CD14-positive monocyte (primary cell): ENCODE results near the gene R3HDM4. TPM values are rescaled to one million over a fixed set of nuclear protein-coding genes. Genes with fewer than 3 reads are reported as not detected.
A peak's percentile ranks its signal among the peaks of the same experiment; 100 is the strongest.

Source experiments
- DNase-seq, 3 donors: peaks; one replicate each; pipeline ENCODE4 v3.0.0-alpha.2; 2011 to 2022
- H2AFZ ChIP-seq: 2 replicates; pipeline ENCODE4 v1.6.0; 2012; ENCODE audit warnings: mild to moderate bottlenecking, low read depth, low read length, inconsistent platforms; ENCODE audit not compliant: insufficient read depth, poor library complexity, severe bottlenecking
- H3K27ac ChIP-seq, 2 donors: 1 replicate in 1 of 2; 2 replicates in 1 of 2; pipeline ENCODE4 v1.5.1; 2012 to 2013; ENCODE audit warnings: low read length in 2 of 2, control low read depth in 1 of 2, inconsistent platforms in 1 of 2, low read depth in 1 of 2, mild to moderate bottlenecking in 1 of 2
- H3K27me3 ChIP-seq, 2 donors: one replicate each; pipeline versions ENCODE4 v1.6.0 to v1.6.1; 2011 to 2013; ENCODE audit warnings: low read length in 2 of 2; ENCODE audit not compliant: control insufficient read depth in 2 of 2, insufficient read depth in 2 of 2
- H3K36me3 ChIP-seq, 2 donors: replicated peaks in 1 of 2; 1 replicate in 1 of 2; 2 replicates in 1 of 2; pipeline versions ENCODE4 v1.5.1 to v1.6.1; 2012 to 2013; ENCODE audit warnings: low read length in 2 of 2, control low read depth in 1 of 2, inconsistent platforms in 1 of 2, mild to moderate bottlenecking in 1 of 2; ENCODE audit not compliant: insufficient read depth in 2 of 2, control insufficient read depth in 1 of 2
- H3K4me1 ChIP-seq, 2 donors: 1 replicate in 1 of 2; 2 replicates in 1 of 2; pipeline versions ENCODE4 v1.5.1 to v1.6.1; 2012 to 2013; ENCODE audit warnings: low read length in 2 of 2, control low read depth in 1 of 2, inconsistent platforms in 1 of 2, mild to moderate bottlenecking in 1 of 2, moderate library complexity in 1 of 2; ENCODE audit not compliant: insufficient read depth in 2 of 2, control insufficient read depth in 1 of 2
- H3K4me2 ChIP-seq: replicated peaks from 2 replicates; pipeline ENCODE3; 2012; ENCODE audit warnings: low read length, moderate library complexity, mild to moderate bottlenecking; ENCODE audit not compliant: poor library complexity, severe bottlenecking; ENCODE audit errors: extremely low read depth
- H3K4me3 ChIP-seq, 3 experiments: fragments of 200-600 bp in 1 of 3; sonication (generic) in 1 of 3; replicated peaks in 1 of 3; 1 replicate in 2 of 3; 2 replicates in 1 of 3; pipeline ENCODE4 v1.5.1; 2011 to 2013; ENCODE audit warnings: low read length in 3 of 3, mild to moderate bottlenecking in 3 of 3, control low read depth in 2 of 3, low read depth in 2 of 3, inconsistent platforms in 1 of 3, moderate library complexity in 1 of 3
- H3K79me2 ChIP-seq: 2 replicates; pipeline ENCODE4 v1.6.0; 2012; ENCODE audit warnings: mild to moderate bottlenecking, control low read depth, inconsistent platforms, low read length, moderate library complexity; ENCODE audit not compliant: insufficient read depth
- H3K9ac ChIP-seq: 2 replicates; pipeline ENCODE4 v1.6.0; 2017; ENCODE audit warnings: low read length, mild to moderate bottlenecking; ENCODE audit not compliant: insufficient read depth, poor library complexity, severe bottlenecking
- H3K9me3 ChIP-seq, 2 donors: replicated peaks in 1 of 2; 1 replicate in 1 of 2; 2 replicates in 1 of 2; pipeline versions ENCODE4 v1.5.1 to v1.6.1; 2012 to 2013; ENCODE audit warnings: low read length in 2 of 2, control low read depth in 1 of 2; ENCODE audit not compliant: control insufficient read depth in 1 of 2, insufficient read depth in 1 of 2
- H4K20me1 ChIP-seq: 2 replicates; pipeline ENCODE4 v1.6.0; 2012; ENCODE audit warnings: mild to moderate bottlenecking, low read length, control low read depth, moderate library complexity; ENCODE audit not compliant: insufficient read depth
- H3K27ac Mint-ChIP-seq, 7 donors: one replicate each; pipeline ENCODE4 v1.8.0; 2020; ENCODE audit warnings: mild to moderate bottlenecking in 7 of 7, mixed read lengths in 7 of 7, moderate library complexity in 6 of 7, inconsistent platforms in 2 of 7
- H3K27me3 Mint-ChIP-seq, 3 donors: one replicate each; pipeline ENCODE4 v1.8.0; 2021 to 2022; ENCODE audit warnings: low read depth in 3 of 3, mild to moderate bottlenecking in 3 of 3, mixed read lengths in 3 of 3, moderate library complexity in 3 of 3, inconsistent platforms in 1 of 3
- H3K36me3 Mint-ChIP-seq, 2 donors: one replicate each; pipeline ENCODE4 v1.8.0; 2020; ENCODE audit warnings: mixed read lengths in 2 of 2, inconsistent platforms in 1 of 2, mild to moderate bottlenecking in 1 of 2
- H3K4me1 Mint-ChIP-seq: one replicate; pipeline ENCODE4 v1.8.0; 2020; ENCODE audit warnings: mild to moderate bottlenecking, mixed read lengths
- H3K4me3 Mint-ChIP-seq, 2 donors: one replicate each; pipeline ENCODE4 v1.8.0; 2020; ENCODE audit warnings: mild to moderate bottlenecking in 2 of 2, mixed read lengths in 2 of 2, moderate library complexity in 1 of 2
- H3K9me3 Mint-ChIP-seq, 7 donors: one replicate each; pipeline ENCODE4 v1.8.0; 2020 to 2022; ENCODE audit warnings: mixed read lengths in 7 of 7, mild to moderate bottlenecking in 6 of 7, moderate library complexity in 6 of 7, inconsistent platforms in 2 of 7
- WGBS: methylation state at CpG from one replicate; pipeline ENCODE4 v1.1.5; 2013; ENCODE audit warnings: missing lambda C conversion rate; ENCODE audit not compliant: insufficient coverage; 5-methylcytosine and 5-hydroxymethylcytosine counted together
- intact Hi-C, 2 donors: fragments of 100-400 bp; cut with micrococcal nuclease; formaldehyde crosslinking; loops; one replicate each; pipeline versions ENCODE4 v1.15.0 to v1.15.1; 2023
- polyA plus RNA-seq, 3 donors: library from polyadenylated mRNA; depleted of rRNA in 1 of 3; unstranded in 2 of 3; stranded (reverse) in 1 of 3; fragments of 300-500 nt in 2 of 3; fragments of >200 nt in 1 of 3; fragmentation: Illumina TruSeq in 2 of 3; gene quantifications; 1 replicate in 2 of 3; 2 replicates in 1 of 3; pipeline ENCODE4 v1.2.3, GENCODE V29; 2012 to 2021
- TF ChIP-seq, protein P1 (sequence below): fragments of 200-600 bp; IDR thresholded peaks from one replicate; pipeline ENCODE4 v1.8.0; 2022; ENCODE audit warnings: antibody characterized with exemption, mild to moderate bottlenecking

Gene R3HDM4
- polyA plus RNA-seq, 3 donors: 70.8 to 99.9 (median 78.7) TPM

DNA sequence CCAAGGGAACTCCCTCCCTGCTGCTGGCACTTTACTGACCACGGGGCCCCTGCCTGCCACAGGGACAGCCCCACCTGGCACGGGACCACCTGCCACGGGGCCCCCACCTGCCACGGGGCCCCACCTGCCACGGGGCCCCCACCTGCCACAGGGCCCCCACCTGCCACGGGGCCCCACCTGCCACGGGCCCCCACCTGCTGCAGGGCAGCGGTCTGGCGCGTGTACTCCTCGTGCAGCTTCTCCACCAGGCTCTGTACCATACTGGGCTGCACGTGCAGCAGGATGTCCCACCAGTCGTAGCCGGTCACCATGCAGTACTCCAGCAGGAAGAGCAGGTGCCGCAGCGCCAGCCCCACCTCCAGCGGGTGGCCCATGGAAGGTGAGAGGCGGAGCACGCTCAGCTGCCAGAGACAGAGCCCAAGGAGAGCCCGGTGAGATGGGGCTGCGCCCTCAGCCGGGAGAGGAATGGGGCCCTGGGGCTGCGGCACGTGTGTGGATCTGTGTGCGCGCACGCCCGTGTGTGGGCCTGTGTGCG lies 36.2 kb downstream of the R3HDM4 start:
- Histone ChIP-seq H3K4me1 (peaks cover 7 to 9% of the 10 kb centered on the region in 2 donors), H3K79me2 (no peaks in the 10 kb centered on the region), H3K27me3 (no peaks in the 10 kb centered on the region), H4K20me1 (no peaks in the 10 kb centered on the region), H3K9me3 (no peaks in the 10 kb centered on the region), H3K27ac (no peak overlapping the region), H3K9ac (no peak overlapping the region), H3K4me3 (no peak overlapping the region), H3K36me3 (peaks cover 22 to 27% of the 10 kb centered on the region in 2 donors), H3K4me2 (no peak overlapping the region), H2AFZ (no peak overlapping the region)
- Mint-ChIP-seq H3K36me3 (peaks cover 34 to 68% of the 10 kb centered on the region in 2 donors), H3K4me3 (no peak overlapping the region), H3K4me1 (peaks cover 5% of the 10 kb centered on the region), H3K9me3 (peaks cover 0 to 3% (median 0%) of the 10 kb centered on the region in 7 donors), H3K27ac (no peak overlapping the region), H3K27me3 (no peaks in the 10 kb centered on the region)
- DNase-seq: no peak
- intact Hi-C loops: no loop called here
- TF ChIP-seq, protein P1, sequence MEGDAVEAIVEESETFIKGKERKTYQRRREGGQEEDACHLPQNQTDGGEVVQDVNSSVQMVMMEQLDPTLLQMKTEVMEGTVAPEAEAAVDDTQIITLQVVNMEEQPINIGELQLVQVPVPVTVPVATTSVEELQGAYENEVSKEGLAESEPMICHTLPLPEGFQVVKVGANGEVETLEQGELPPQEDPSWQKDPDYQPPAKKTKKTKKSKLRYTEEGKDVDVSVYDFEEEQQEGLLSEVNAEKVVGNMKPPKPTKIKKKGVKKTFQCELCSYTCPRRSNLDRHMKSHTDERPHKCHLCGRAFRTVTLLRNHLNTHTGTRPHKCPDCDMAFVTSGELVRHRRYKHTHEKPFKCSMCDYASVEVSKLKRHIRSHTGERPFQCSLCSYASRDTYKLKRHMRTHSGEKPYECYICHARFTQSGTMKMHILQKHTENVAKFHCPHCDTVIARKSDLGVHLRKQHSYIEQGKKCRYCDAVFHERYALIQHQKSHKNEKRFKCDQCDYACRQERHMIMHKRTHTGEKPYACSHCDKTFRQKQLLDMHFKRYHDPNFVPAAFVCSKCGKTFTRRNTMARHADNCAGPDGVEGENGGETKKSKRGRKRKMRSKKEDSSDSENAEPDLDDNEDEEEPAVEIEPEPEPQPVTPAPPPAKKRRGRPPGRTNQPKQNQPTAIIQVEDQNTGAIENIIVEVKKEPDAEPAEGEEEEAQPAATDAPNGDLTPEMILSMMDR: no peak
- WGBS: 96% methylated on average over 23 of the region's 29 CpGs

DNA sequence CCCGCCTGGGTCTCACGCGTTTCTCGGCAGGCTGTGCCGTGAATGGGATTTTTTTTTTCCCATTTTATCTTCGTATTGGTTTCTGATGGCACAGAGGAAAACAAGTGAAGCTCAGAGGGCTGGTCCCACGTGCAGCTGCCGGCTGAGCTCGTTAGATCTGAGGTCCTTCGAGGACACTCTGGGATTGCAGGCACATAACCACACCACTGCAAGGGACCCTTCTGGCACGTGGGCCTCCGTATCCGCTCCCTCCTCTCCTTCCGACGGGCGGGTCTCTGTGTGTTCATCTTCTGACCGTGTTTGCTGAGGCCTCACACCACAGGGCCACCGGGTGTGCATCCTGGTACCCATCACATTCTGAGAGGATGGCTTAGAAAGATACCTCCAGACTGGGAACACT lies 36.9 kb downstream of the R3HDM4 start:
- 96% methylated on average over 14 of the region's 18 CpGs for WGBS
- Mint-ChIP-seq H3K36me3 (peaks cover 29 to 64% of the 10 kb centered on the region in 2 donors), H3K4me1 (peaks cover 5% of the 10 kb centered on the region), H3K27ac (peak overlapping the region in 1 of 7 donors; percentile 33), H3K27me3 (no peaks in the 10 kb centered on the region), H3K4me3 (no peak overlapping the region), H3K9me3 (peaks cover 0 to under 1% (median 0%) of the 10 kb centered on the region in 7 donors)
- Histone ChIP-seq H3K9me3 (no peaks in the 10 kb centered on the region), H3K4me2 (no peak overlapping the region), H3K4me3 (no peak overlapping the region), H3K4me1 (peaks cover 8 to 10% of the 10 kb centered on the region in 2 donors), H3K79me2 (no peaks in the 10 kb centered on the region), H2AFZ (no peak overlapping the region), H3K27me3 (no peaks in the 10 kb centered on the region), H3K27ac (no peak overlapping the region), H3K9ac (no peak overlapping the region), H4K20me1 (peaks cover 3% of the 10 kb centered on the region), H3K36me3 (peaks cover 15 to 23% of the 10 kb centered on the region in 2 donors)
- intact Hi-C loops: no loop called here
- TF ChIP-seq, protein P1: no peak
- no peak for DNase-seq
